Coronary artery (tissue), 2 donors: ENCODE measurements around the gene PTGES2.
A peak's percentile ranks its signal among the peaks of the same experiment; 100 is the strongest.
"Not testable (repeated sequence)": the region's sequence is repeated elsewhere in the genome, so short reads cannot be mapped to it uniquely, and the experiment has no call there.

Experiments
- DNase-seq: peaks from one replicate; pipeline ENCODE4 v3.0.0-alpha.2; 2017; ENCODE audit warnings: low spot score
- H3K27ac ChIP-seq, 2 donors: fragments of 200-600 bp; sonication (generic); one replicate each; pipeline ENCODE4 v1.5.1; 2016 to 2019
- H3K4me3 ChIP-seq: fragments of 200-600 bp; sonication (generic); 2 replicates; pipeline ENCODE4 v1.5.1; 2016; ENCODE audit warnings: mild to moderate bottlenecking, moderate library complexity
- TF ChIP-seq, protein P1 (sequence below): fragments of 200-600 bp; sonication (generic); IDR thresholded peaks from one replicate; pipeline ENCODE4 v1.5.1; 2019; ENCODE audit warnings: antibody characterized with exemption

Gene PTGES2

DNA sequence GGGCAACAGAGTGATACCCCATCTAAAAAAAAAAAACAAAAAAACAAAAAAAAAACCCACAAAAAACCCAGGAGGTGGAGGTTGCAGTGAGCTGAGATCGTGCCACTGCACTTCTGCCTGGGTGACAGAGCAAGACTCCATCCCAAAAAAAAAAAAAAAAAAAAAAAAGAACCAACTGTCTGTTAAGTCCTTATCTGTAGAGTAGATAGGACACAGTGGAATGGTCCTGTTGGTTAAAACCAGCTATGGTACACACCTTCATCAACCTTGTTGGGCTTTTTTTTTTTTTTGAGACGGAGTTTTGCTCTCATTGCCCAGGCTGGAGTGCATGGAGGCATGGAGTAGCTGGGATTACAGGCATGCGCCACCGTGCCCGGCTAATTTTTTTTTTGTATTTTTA lies 47.3 kb downstream of the PTGES2 start:
- TF ChIP-seq, protein P1, sequence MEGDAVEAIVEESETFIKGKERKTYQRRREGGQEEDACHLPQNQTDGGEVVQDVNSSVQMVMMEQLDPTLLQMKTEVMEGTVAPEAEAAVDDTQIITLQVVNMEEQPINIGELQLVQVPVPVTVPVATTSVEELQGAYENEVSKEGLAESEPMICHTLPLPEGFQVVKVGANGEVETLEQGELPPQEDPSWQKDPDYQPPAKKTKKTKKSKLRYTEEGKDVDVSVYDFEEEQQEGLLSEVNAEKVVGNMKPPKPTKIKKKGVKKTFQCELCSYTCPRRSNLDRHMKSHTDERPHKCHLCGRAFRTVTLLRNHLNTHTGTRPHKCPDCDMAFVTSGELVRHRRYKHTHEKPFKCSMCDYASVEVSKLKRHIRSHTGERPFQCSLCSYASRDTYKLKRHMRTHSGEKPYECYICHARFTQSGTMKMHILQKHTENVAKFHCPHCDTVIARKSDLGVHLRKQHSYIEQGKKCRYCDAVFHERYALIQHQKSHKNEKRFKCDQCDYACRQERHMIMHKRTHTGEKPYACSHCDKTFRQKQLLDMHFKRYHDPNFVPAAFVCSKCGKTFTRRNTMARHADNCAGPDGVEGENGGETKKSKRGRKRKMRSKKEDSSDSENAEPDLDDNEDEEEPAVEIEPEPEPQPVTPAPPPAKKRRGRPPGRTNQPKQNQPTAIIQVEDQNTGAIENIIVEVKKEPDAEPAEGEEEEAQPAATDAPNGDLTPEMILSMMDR, result no peak
- DNase-seq, result no peak
- H3K27ac ChIP-seq, result no peak overlapping the region
- H3K4me3 ChIP-seq, result no peak overlapping the region

DNA sequence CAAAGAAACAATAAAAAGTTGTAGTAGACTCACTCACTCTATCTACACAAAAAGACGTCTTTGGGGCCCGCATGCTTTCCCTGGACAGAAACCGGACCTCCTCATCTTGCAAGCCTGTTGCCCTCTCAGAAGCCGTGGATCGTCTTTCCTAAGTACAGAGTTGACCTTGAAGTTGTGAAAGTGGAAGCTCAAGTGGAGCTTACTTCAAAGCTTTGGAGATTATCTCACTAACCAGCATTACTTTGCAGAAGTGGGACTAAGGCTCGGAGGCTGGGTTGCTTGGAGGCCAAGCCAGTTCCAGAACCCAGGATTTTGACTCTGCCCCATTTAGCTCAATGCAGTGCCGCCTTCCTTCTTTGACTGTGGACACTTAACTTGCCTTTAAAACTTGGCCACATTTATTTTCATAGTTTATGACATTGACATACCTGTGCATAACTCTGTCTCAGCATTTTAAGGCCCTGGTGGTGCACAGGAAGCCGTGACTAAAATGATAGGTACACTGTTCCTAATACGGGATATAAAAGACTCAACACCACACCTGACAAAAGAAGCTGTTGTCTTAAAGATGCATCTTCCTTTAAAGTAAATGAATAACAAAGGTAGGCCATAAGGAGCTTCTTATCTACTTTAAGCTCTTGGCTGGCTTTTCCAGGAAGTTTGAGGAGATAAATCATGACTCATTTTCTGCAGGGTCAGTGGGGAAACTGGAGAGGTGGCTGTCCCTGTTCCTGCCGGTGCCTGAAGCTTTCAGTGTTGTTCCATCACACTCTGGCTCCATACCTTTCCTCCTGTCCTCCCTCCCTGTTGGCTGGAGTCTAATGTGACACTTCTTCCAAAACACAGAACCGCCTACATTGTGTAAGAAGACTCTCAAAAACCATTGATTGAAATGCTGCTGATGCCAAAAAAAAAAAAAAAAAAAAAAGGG lies 48.8 kb downstream of the PTGES2 start:
- Histone ChIP-seq H3K4me3 (no peak overlapping the region), H3K27ac (peak overlapping the region in 1 of 2 donors; percentile 38)
- TF ChIP-seq, protein P1, result no peak
- DNase-seq, result no peak

DNA sequence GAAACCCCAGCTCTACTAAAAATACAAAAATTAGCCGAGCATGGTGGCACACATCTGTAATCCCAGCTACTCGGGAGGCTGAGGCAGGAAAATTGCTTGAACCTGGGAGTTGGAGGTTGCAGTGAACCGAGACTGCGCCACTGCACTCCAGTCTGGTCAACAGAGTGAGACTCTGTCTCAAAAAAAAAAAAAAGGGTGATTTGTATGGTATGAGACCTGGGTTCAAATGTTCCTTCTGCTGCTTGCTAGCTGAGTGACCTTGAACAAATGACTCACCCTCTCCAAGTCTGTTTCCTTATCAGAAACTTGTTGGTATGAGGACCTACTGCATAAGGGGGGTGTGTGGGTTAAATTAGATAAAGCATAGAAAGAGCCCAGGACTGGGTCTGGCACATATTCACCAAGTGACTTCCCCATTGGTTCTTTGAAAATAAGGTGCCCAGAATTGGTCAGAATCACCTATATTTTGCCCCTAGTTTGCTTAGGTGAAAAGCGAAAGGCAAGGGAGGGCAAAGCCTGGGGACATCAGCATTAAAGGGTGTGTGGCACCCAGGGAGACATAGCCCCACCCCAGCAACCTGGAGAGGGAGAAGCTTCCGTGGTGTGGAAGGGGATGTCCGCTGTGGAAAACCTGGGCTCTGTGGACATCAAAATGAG lies 49.6 kb downstream of the PTGES2 start:
- no peak for DNase-seq
- peak overlapping the region in 1 of 2 donors; percentile 38 for H3K27ac ChIP-seq
- TF ChIP-seq, protein P1, result no peak
- no peak overlapping the region for H3K4me3 ChIP-seq

DNA sequence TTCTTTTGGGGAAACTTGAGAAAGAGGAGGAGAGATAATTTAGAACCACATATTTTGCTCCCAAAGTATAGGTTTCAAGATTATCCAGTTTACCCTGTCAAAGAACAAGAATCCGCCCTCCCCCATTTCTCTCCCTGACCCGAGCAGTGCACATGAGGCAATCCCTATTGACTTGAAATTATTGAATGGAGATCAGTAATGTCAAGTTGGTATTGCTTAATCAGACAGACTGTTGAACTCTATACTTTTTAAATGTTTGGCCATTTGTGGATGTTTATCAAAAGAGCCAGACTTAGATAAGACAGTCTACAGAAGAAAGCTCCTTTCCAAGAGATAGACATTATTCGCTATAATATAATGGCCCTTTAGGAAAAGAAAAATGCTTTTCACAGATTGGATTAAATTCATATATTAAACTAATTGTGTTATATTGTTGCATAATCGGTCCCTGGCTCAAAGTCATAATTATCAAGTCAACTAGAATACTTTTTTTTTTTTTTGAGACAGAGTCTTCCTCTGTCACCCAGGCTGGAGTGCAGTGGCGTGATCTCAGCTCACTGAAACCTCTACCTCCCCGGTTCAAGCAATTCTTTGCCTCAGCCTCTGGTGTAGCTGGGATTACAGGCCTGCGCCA lies 54.2 kb downstream of the PTGES2 start:
- TF ChIP-seq, protein P1, result no peak
- peak overlapping the region; percentile 91 to 93 for H3K27ac ChIP-seq
- H3K4me3 ChIP-seq, result peak overlapping the region; percentile 49
- DNase-seq, result no peak

DNA sequence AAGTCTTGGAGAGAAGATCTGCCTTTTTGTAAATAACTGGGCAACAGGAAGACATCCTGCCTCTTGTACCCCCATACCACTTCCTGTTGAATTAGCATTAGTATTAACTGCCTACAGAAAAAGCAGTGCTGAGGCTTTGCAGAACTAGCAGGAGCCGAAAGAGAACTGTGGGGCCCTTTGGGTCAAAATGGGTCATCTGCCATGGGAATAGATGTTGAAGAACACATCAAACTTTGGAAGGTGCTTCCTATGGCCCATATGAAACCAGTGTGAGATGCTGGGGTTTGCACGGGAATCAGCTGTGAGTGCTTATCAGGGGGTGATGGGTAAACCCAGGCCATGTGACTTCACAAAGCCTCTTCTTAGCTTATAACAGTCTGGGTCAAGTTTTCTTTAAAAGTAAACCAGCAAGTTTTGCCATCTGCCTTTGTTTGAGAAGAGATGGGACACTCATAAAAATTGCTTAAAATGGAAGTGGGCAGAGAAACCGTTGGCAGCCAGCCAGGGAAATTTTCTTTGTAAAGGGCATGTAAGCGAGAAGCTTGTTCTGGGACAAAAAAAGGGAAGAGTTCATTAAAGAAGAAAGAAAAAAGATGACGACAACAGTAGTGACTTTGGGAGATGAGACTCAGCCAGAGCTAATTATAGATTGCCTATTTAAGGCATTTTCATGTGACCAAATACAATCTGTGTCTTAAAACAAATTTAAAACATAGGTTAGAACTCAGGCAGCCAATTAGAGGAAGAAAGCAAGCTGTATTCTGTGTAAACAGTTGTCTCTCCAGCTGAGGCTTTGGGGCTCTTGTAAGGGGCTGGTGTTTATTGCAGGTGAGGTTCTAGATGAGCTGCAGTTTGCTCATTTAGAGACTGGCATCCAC lies 55.1 kb downstream of the PTGES2 start:
- H3K4me3 ChIP-seq, result peak overlapping the region; percentile 49
- TF ChIP-seq, protein P1, result no peak
- peak; percentile 88 for DNase-seq
- H3K27ac ChIP-seq, result peak overlapping the region; percentile 91 to 93

DNA sequence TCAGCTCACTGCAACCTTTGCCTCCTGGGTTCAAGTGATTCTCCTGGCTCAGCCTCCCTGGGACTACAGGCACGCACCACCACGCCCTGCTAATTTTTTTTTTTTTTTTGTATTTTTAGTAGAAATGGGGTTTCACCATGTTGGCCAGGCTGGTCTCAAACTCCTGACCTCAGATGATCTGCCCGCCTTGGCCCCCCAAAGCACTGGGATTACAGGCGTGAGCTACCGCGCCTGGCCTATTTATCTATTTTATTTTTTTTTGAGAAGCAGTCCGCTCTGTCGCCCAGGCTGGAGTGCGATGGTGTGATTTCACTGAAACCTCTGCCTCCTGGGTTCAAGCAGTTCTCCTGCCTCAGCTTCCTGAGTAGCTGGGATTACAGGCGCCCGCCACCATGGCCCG lies 56.1 kb downstream of the PTGES2 start:
- H3K4me3 ChIP-seq, result peak overlapping the region; percentile 35
- peak overlapping the region; percentile 91 to 93 for H3K27ac ChIP-seq
- DNase-seq, result not testable (repeated sequence)
